ENCODE data around the gene LIPI.
"Not testable (repeated sequence)": the region's sequence is repeated elsewhere in the genome, so short reads cannot be mapped to it uniquely, and the experiment has no call there.

LIPI gene

GRCh38 chr21:14119038-14119437, 91.7 kb downstream of the LIPI start:
- DNase-seq (ENCODE audit: low read depth in 2 of 2), result no peak

DNA sequence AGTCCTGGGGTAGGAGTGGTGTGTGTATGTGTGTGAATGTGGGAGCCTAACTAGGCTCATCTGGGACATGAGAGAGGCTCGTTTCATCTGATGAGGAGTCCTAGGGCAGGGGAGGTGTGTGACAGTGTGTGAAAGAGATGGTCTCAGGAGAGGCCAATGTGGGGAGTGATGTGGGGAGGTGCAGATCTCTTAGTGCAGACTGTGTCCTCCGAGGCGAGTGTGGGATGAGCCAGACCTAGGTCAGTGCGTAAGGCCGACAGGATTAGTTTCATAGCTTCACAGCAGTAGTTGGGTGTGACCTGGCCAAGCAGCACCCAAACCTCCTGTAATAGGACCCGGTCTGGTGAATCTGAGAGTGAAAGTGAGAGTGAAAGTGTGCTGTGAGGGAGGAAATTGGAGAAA, 94.7 kb downstream of the LIPI start:
- DNase-seq (ENCODE audit: low read depth in 2 of 2), result no peak

GRCh38 chr21:14115646-14116045, 95.1 kb downstream of the LIPI start:
- DNase-seq (ENCODE audit: low read depth in 2 of 2), result no peak

DNA sequence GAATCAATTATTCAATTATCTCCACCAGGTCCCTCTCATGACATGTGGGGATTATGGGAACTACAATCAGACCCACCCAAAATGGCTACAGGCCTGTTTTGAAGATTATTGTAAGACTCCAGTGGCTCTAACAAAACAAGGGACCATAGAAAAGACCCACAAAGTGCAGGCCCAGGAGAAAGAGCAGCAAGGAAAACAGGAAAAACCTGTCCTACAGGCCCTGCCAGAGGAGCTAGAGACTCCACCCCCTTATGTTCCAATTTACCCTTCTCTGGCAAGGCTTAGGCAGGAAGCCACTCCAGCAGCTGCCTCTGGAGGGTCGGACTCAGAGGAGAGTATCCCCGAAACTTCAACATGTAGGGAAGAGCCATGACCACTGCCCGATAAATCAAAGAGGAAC, 96.5 kb downstream of the LIPI start:
- DNase-seq (ENCODE audit: low read depth in 2 of 2), result no peak

- not testable (repeated sequence) for DNase-seq (ENCODE audit: low read depth in 2 of 2)
Measured at GRCh38 chr21:14104564-14104963, 106.2 kb downstream of the LIPI start.

DNA sequence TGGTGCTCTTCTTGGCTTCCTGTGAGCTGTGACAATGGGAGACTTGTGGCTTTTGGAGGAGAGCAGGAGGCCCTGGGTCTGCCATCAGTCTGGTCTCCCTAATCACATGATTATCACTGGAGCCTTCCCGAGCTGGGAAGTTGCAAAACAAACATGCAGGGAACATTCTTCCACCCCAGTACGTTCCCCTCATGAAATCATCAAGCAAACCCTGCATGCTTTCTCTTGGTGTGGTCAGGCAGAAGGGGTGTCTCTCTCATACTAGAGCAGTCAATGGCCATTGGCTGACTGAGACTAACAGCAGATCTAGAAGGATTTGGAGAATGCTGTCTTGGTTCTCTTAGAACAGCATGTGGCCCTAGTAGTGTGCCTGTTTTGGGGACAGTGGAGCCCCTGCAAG, 111.2 kb downstream of the LIPI start:
- DNase-seq (ENCODE audit: low read depth in 2 of 2), result no peak

GRCh38 chr21:14097881-14098499, 112.8 kb downstream of the LIPI start:
- DNase-seq (ENCODE audit: low read depth in 2 of 2), result no peak

GRCh38 chr21:14096577-14096976, 114.2 kb downstream of the LIPI start:
- DNase-seq (ENCODE audit: low read depth in 2 of 2), result no peak

- no peak for DNase-seq (ENCODE audit: low read depth in 2 of 2)
Measured at GRCh38 chr21:14096172-14096571, 114.6 kb downstream of the LIPI start.

DNA sequence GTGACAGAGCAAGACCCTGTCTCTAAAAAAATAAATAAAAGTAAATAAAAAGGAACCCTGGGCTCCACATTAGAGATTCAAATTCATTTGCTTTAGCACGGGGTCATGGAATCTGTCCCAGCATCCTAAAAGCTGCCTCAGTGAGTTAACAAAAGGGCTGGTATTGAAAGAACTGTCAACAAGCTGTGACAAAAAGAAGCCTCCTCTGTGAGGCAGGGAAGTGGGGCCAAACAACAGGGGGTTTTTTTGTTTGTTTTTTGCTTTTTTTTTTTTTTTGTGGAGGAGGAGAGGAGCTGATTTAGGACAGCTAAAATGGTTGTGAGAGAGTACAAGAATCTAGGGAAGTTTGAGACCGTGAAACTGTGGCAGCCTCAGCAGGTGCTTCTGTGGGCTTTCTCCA, 115.7 kb downstream of the LIPI start:
- no peak for DNase-seq (ENCODE audit: low read depth in 2 of 2)

GRCh38 chr21:14092834-14093560, 117.8 kb downstream of the LIPI start:
- DNase-seq (ENCODE audit: low read depth in 2 of 2), result no peak

GRCh38 chr21:14090184-14090583, 120.6 kb downstream of the LIPI start:
- not testable (repeated sequence) for DNase-seq (ENCODE audit: low read depth in 2 of 2)

DNA sequence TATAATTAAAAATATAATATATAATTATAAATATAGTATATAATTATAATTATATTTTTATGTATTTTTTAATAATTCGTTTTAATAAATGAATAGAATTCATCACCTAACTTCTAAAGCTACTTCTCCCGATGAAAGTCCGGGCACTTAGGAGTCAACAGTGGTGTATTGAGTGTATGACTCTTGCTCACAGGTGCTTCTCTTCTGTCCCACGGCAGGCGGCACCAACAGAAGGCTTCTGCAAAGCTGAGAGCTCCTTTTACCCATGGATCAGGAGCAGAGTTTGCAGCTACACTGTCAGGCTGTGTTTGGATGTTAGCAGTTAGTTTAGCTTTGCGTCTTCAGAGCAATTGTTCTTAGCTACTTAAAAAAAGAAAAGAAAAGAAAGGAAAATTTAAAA, 122.4 kb downstream of the LIPI start:
- DNase-seq (ENCODE audit: low read depth in 2 of 2), result no peak

GRCh38 chr21:14086553-14086952, 124.2 kb downstream of the LIPI start:
- no peak for DNase-seq (ENCODE audit: low read depth in 2 of 2)

DNA sequence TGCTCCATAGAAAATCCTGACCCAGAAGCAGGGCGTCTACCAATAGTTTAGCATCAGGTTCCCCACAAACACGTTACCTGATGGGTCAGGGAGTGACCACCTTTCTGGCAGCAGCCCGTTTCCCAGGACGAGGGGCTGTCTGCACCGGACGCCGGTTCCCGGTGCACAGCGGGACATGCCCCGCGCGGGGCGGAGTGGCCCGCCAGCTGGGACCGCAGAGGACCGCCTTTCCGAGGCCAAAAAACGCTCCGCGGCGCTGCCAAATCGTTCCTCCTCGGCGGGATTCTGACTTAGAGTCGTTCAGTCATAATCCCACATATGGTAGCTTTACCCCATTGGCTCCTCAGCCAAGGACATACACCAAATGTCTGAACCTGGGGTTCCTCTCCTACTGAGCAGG, 126.1 kb downstream of the LIPI start:
- no peak for DNase-seq (ENCODE audit: low read depth in 2 of 2)

DNA sequence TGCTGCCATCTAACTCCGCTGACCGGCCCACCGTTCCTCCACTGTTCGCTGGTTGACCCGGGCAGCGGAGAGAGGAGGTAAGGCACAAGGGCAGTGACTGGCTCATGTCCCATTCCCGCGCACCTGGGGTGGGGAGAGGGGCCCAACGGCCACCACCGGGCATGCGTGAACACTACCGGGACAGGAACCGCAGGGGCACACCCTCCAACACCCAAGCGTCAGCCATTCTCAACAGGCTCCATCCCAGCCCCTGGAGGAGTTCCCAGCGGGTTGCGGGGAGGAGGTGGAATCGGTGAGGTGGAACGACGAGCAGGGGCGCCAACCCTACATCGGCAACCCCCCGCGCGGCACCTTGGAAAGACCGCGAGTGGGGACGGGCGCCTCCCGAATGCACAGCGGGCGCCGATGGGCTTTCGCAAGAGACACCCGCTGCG, 126.7 kb downstream of the LIPI start:
- DNase-seq (ENCODE audit: low read depth in 2 of 2), result no peak

DNA sequence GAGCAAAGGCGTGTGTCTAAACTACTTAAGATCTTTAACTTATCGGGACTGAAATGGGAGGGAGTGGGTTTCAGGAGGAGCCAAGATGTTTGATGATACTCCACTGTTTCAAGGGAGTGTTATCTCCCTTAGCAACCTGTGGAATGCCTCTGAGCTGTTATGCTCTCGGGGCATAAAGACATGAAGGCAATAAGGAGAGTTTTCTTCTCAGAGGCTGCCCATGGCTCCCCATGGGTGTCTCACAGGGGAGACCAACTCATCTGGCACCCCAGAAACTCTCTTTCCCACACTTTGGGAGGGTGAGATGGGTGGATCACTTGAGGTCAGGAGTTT, 130.0 kb downstream of the LIPI start:
- no peak for DNase-seq (ENCODE audit: low read depth in 2 of 2)

DNA sequence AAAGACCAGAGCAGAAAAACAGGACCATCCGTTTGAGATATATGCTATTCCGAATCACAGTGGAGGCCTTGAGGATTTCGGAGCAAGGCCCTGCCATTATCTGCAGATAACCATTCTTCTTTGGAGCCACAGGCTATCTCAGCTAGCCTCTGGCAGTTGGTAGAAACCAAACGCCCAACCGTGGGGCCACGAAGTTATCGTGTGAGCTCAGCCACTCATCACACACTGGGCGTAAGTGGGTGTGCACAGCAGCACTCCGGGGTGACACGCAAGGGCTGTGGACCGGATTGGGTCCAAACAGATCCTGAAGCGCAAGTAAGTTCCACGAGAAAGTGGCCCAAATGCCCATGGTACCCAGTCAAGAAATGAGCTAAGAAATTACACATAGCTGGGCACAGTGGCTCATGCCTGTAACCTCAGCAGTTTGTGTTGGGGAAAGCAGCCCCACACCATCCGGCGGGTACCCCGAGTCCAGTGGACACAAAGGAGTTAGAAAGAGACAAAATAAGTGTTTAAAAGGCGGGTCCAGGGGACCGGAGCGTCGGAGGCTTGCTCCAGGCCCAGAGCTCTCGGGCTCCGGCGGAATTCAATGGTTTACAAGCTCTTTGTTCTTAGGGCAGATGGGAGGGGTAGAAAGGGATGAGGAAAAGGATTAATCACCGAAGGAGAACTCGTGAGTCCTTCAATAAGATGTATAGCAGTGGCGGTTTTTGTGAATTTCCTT, 130.6 kb downstream of the LIPI start:
- DNase-seq (ENCODE audit: low read depth in 2 of 2), result no peak

DNA sequence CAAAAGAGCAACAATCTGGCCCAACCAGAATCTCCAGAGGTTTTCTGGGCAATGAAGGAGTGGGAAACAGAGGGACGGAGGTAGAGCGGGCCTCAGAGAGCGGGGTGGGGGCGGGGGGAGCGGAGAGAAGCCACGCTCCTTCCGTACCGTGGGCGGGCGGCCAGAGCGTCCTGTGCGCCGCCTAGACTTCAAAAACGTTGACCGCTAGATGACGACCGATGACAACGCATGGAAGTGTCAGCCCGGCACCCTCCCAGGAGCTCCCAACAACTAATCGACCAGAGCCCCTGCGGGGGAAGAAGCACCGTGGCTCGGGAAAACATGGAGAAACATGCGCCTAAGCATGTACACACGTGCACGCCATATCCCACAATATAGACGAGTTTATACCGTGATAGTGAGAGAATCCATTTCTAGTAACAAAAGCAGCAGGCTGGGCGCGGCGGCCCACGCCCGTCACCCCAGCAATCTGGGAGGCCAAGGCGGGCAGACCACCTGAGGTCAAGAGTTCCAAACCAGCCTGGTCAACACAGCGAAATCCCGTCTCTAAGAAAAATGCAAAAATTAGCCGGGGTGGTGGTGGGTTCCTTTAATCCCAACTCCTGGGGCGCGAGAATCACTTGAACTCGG, 131.9 kb downstream of the LIPI start:
- no peak for DNase-seq (ENCODE audit: low read depth in 2 of 2)

DNA sequence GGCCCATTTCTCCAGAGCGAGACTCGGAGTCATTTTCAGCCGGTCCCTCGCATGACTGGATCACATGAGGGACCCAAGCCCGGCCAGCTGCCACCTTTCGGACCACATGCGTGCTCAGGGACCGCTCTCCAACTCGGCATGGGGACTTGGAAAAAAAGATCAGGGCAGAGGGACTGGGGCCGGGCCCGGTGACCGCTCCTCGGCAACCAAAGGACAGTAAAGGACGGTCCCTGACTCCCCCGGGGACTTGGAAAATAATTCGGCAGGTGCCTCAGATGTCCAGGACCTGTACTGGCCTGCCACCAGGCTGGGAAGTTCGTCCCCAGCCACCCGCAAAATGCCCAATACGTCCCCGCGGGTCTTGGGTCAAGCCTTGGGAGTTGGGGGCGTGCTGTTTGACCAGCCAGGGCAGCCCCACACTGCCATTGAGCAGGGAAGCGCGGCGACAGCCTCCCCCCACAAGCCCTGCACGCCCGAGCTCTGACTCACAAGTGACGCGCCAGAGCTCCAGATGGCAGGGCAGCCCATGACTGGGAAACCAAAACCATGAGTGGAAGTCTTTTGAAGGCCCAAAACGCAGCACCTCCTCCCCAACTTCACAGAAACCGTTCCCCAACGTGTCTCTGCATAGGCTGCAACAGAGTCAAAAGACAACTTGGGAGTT, 134.5 kb downstream of the LIPI start:
- DNase-seq (ENCODE audit: low read depth in 2 of 2), result no peak

GRCh38 chr21:14075346-14076142, 135.2 kb downstream of the LIPI start:
- no peak for DNase-seq (ENCODE audit: low read depth in 2 of 2)
